Fibroblast of lung (primary cell): Measurements from ENCODE around the gene ARGLU1. TPM values are rescaled to one million over a fixed set of nuclear protein-coding genes. Genes with fewer than 3 reads are reported as not detected.
A peak's percentile ranks its signal among the peaks of the same experiment; 100 is the strongest.

ENCODE experiments used
- DNase-seq, 2 donors: peaks; one replicate each; pipeline versions ENCODE4 v3.0.0 to v3.0.0-alpha.2; 2010; ENCODE audit warnings: low read depth in 2 of 2
- H2AFZ ChIP-seq: 2 replicates; pipeline ENCODE4 v1.5.1; 2012; ENCODE audit warnings: low read length, control low read depth, inconsistent platforms
- H3K27ac ChIP-seq: 2 replicates; pipeline ENCODE4 v1.5.1; 2011; ENCODE audit warnings: low read length, control low read depth; ENCODE audit not compliant: insufficient read depth
- H3K27me3 ChIP-seq: 2 replicates; pipeline ENCODE4 v1.5.1; 2011; ENCODE audit warnings: mild to moderate bottlenecking, low read length; ENCODE audit not compliant: control insufficient read depth, insufficient read depth
- H3K36me3 ChIP-seq: 2 replicates; pipeline ENCODE4 v1.5.1; 2011; ENCODE audit warnings: low read length; ENCODE audit not compliant: control insufficient read depth, insufficient read depth
- H3K4me1 ChIP-seq: 2 replicates; pipeline ENCODE4 v1.5.1; 2011; ENCODE audit warnings: low read length; ENCODE audit not compliant: control insufficient read depth, insufficient read depth; ENCODE audit errors: extremely low read depth
- H3K4me2 ChIP-seq: 2 replicates; pipeline ENCODE4 v1.5.1; 2011; ENCODE audit warnings: low read length, control low read depth; ENCODE audit not compliant: insufficient read depth; ENCODE audit errors: extremely low read depth
- H3K4me3 ChIP-seq, 4 experiments: fragments of 200-600 bp in 1 of 4; sonication (generic) in 1 of 4; replicated peaks in 1 of 4; 2 replicates each; pipeline ENCODE4 v1.5.1; 2011 to 2016; ENCODE audit warnings: low read length in 4 of 4, low read depth in 3 of 4, mild to moderate bottlenecking in 3 of 4, control low read depth in 2 of 4, inconsistent platforms in 1 of 4, mixed read lengths in 1 of 4; ENCODE audit not compliant: insufficient read depth in 1 of 4; ENCODE audit errors: control extremely low read depth in 1 of 4
- H3K79me2 ChIP-seq: 2 replicates; pipeline ENCODE4 v1.5.1; 2012; ENCODE audit warnings: mild to moderate bottlenecking, low read length, inconsistent platforms; ENCODE audit not compliant: control insufficient read depth, insufficient read depth
- H3K9ac ChIP-seq: 2 replicates; pipeline ENCODE4 v1.5.1; 2011; ENCODE audit warnings: mild to moderate bottlenecking, low read length, control low read depth; ENCODE audit not compliant: insufficient read depth
- H3K9me3 ChIP-seq: 2 replicates; pipeline ENCODE4 v1.5.1; 2012; ENCODE audit warnings: low read depth, low read length; ENCODE audit not compliant: control insufficient read depth, insufficient read depth
- H4K20me1 ChIP-seq: 2 replicates; pipeline ENCODE4 v1.5.1; 2011; ENCODE audit warnings: low read length; ENCODE audit not compliant: control insufficient read depth, insufficient read depth; ENCODE audit errors: extremely low read depth
- CTCF ChIP-seq, 2 donors: IDR thresholded peaks in 1 of 2; conservative IDR thresholded peaks in 1 of 2; 1 replicate in 1 of 2; 2 replicates in 1 of 2; pipeline ENCODE4 v1.5.1; 2011 to 2012; ENCODE audit warnings: low read length in 2 of 2, control low read depth in 1 of 2, inconsistent platforms in 1 of 2, low read depth in 1 of 2, mild to moderate bottlenecking in 1 of 2
- EZH2 ChIP-seq: IDR thresholded peaks from 2 replicates; pipeline ENCODE4 v1.5.1; 2012; ENCODE audit warnings: low read length, control low read depth, mild to moderate bottlenecking; ENCODE audit errors: missing control alignments
- polyA plus RNA-seq, 2 donors: library from polyadenylated mRNA; depleted of rRNA in 1 of 2; stranded (reverse) in 1 of 2; unstranded in 1 of 2; fragments of >200 nt; gene quantifications; 2 replicates each; pipeline ENCODE4 v1.2.1, GENCODE V29; 2011 to 2012; ENCODE audit warnings: missing spikeins in 1 of 2
- total RNA-seq: library from RNA; depleted of rRNA; stranded (reverse); fragments of >200 nt; gene quantifications from 2 replicates; pipeline ENCODE4 v1.2.1, GENCODE V29; 2014

ARGLU1 gene
- total and polyA plus RNA-seq, 2 donors (not counting 1 experiment from before 2014, with no cell fraction given) = 45.4 to 45.6 TPM

GRCh38 chr13:106500445-106500844, 67.5 kb downstream of the ARGLU1 start:
- H3K36me3 ChIP-seq = no peaks in the 10 kb centered on the region
- no peak overlapping the region for H2AFZ ChIP-seq
- H3K4me1 ChIP-seq = no peaks in the 10 kb centered on the region
- DNase-seq = peak in 1 of 2 donors; percentile 53
- no peaks in the 10 kb centered on the region for H3K9me3 ChIP-seq
- no peak overlapping the region for H3K4me2 ChIP-seq
- TF ChIP-seq EZH2 = no peak
- no peak for TF ChIP-seq CTCF (conservative IDR thresholded peaks at IDR 0.05 in 1 of 2, IDR thresholded peaks at IDR 0.05 in 1 of 2; ENCODE audit: low read depth in 1 of 2, low read length in 2 of 2)
- no peaks in the 10 kb centered on the region for H4K20me1 ChIP-seq
- no peak overlapping the region for H3K27ac ChIP-seq
- H3K4me3 ChIP-seq = no peak overlapping the region
- H3K9ac ChIP-seq = no peak overlapping the region
- H3K27me3 ChIP-seq = no peaks in the 10 kb centered on the region
- no peaks in the 10 kb centered on the region for H3K79me2 ChIP-seq

DNA sequence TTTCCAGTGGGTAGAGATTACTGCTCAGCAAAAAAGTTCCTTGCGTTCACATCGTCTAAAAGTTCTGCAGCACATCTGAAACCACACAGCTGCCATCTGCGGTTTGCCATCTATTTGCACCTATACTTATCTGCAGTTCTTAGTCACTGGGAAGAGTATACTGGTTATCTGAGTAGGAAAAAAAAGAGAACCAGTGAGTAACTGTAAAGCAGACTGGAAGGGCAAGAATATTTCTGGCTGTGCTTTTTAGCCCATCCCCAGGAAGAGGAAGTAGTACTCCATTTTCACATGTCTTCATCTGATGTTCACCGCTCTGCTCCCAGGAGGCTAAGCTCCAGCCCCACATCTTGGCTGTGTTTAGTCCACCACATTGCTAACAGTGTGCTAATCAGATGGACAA, 68.0 kb downstream of the ARGLU1 start:
- H3K4me1 ChIP-seq = no peaks in the 10 kb centered on the region
- H4K20me1 ChIP-seq = no peaks in the 10 kb centered on the region
- no peaks in the 10 kb centered on the region for H3K9me3 ChIP-seq
- H3K4me3 ChIP-seq = no peak overlapping the region
- no peak overlapping the region for H3K27ac ChIP-seq
- no peaks in the 10 kb centered on the region for H3K36me3 ChIP-seq
- no peak overlapping the region for H3K9ac ChIP-seq
- no peaks in the 10 kb centered on the region for H3K27me3 ChIP-seq
- TF ChIP-seq EZH2 (no peak), CTCF (conservative IDR thresholded peaks at IDR 0.05 in 1 of 2, IDR thresholded peaks at IDR 0.05 in 1 of 2; ENCODE audit: low read depth in 1 of 2, low read length in 2 of 2) (no peak)
- H3K79me2 ChIP-seq = no peaks in the 10 kb centered on the region
- H3K4me2 ChIP-seq = no peak overlapping the region
- no peak overlapping the region for H2AFZ ChIP-seq
- peak in 1 of 2 donors; percentile 80 for DNase-seq

GRCh38 chr13:106499113-106499512, 68.8 kb downstream of the ARGLU1 start:
- H3K36me3 ChIP-seq = no peaks in the 10 kb centered on the region
- H3K9me3 ChIP-seq = no peaks in the 10 kb centered on the region
- H3K79me2 ChIP-seq = no peaks in the 10 kb centered on the region
- DNase-seq = peak in 1 of 2 donors; percentile 63
- no peaks in the 10 kb centered on the region for H4K20me1 ChIP-seq
- H3K4me1 ChIP-seq = no peaks in the 10 kb centered on the region
- H3K4me3 ChIP-seq = no peak overlapping the region
- H3K9ac ChIP-seq = no peak overlapping the region
- no peaks in the 10 kb centered on the region for H3K27me3 ChIP-seq
- H3K4me2 ChIP-seq = no peak overlapping the region
- TF ChIP-seq EZH2 = no peak
- no peak for TF ChIP-seq CTCF (conservative IDR thresholded peaks at IDR 0.05 in 1 of 2, IDR thresholded peaks at IDR 0.05 in 1 of 2; ENCODE audit: low read depth in 1 of 2, low read length in 2 of 2)
- H3K27ac ChIP-seq = no peak overlapping the region
- H2AFZ ChIP-seq = no peak overlapping the region
